ENCODE results near the gene CCP110.

Gene CCP110

GRCh38 chr16:19523559-19524355, at the start of gene CCP110:
Gene CCP110, plus strand, starts transcription at chr16:19523942. Its CDS starts 3,940 bp downstream, at chr16:19527882.
- peaks cover 4 to 7% of the 10 kb centered on the region in 2 donors for H3K36me3 ChIP-seq (ENCODE audit: control insufficient read depth in 2 of 2, insufficient read depth in 2 of 2, low read length in 2 of 2)
- H3K27ac ChIP-seq (ENCODE audit: low read depth in 2 of 2, low read length in 2 of 2) = peak within 1 kb of the TSS in 1 of 2 donors; percentile 71
- H3K9ac ChIP-seq (ENCODE audit: low read depth in 1 of 2, low read length in 2 of 2) = peak within 1 kb of the TSS; percentile 66 to 71
- H3K27me3 ChIP-seq (ENCODE audit: control insufficient read depth in 2 of 2, insufficient read depth in 2 of 2, low read length in 2 of 2) = no peaks in the 10 kb centered on the region
- H3K9me3 ChIP-seq (ENCODE audit: control insufficient read depth in 2 of 2, low read length in 2 of 2) = no peaks in the 10 kb centered on the region
- peaks cover 17 to 27% of the 10 kb centered on the region in 2 donors for H3K4me1 ChIP-seq (ENCODE audit: control insufficient read depth in 2 of 2, insufficient read depth in 2 of 2, low read length in 2 of 2)
- H3K4me3 ChIP-seq (ENCODE audit: low read length in 2 of 2) = peak within 1 kb of the TSS; percentile 89 to 93

- H3K9ac ChIP-seq (ENCODE audit: low read depth in 1 of 2, low read length in 2 of 2) = no peak overlapping the region
- H3K36me3 ChIP-seq (ENCODE audit: control insufficient read depth in 2 of 2, insufficient read depth in 2 of 2, low read length in 2 of 2) = peaks cover 35 to 49% of the 10 kb centered on the region in 2 donors
- H3K27ac ChIP-seq (ENCODE audit: low read depth in 2 of 2, low read length in 2 of 2) = no peak overlapping the region
- no peaks in the 10 kb centered on the region for H3K9me3 ChIP-seq (ENCODE audit: control insufficient read depth in 2 of 2, low read length in 2 of 2)
- no peak overlapping the region for H3K4me3 ChIP-seq (ENCODE audit: low read length in 2 of 2)
- no peaks in the 10 kb centered on the region for H3K27me3 ChIP-seq (ENCODE audit: control insufficient read depth in 2 of 2, insufficient read depth in 2 of 2, low read length in 2 of 2)
- H3K4me1 ChIP-seq (ENCODE audit: control insufficient read depth in 2 of 2, insufficient read depth in 2 of 2, low read length in 2 of 2) = no peaks in the 10 kb centered on the region
Observed at GRCh38 chr16:19474617-19475016, 49.1 kb upstream of the CCP110 start.

- peaks cover 31 to 50% of the 10 kb centered on the region in 2 donors for H3K36me3 ChIP-seq (ENCODE audit: control insufficient read depth in 2 of 2, insufficient read depth in 2 of 2, low read length in 2 of 2)
Observed at GRCh38 chr16:19478505-19478904, 45.2 kb upstream of the CCP110 start.

GRCh38 chr16:19479302-19479721, 44.4 kb upstream of the CCP110 start:
- H3K4me3 ChIP-seq (ENCODE audit: low read length in 2 of 2) = no peak overlapping the region
- H3K4me1 ChIP-seq (ENCODE audit: control insufficient read depth in 2 of 2, insufficient read depth in 2 of 2, low read length in 2 of 2) = no peaks in the 10 kb centered on the region
- H3K9ac ChIP-seq (ENCODE audit: low read depth in 1 of 2, low read length in 2 of 2) = no peak overlapping the region
- no peaks in the 10 kb centered on the region for H3K27me3 ChIP-seq (ENCODE audit: control insufficient read depth in 2 of 2, insufficient read depth in 2 of 2, low read length in 2 of 2)
- peaks cover 25 to 46% of the 10 kb centered on the region in 2 donors for H3K36me3 ChIP-seq (ENCODE audit: control insufficient read depth in 2 of 2, insufficient read depth in 2 of 2, low read length in 2 of 2)
- H3K27ac ChIP-seq (ENCODE audit: low read depth in 2 of 2, low read length in 2 of 2) = no peak overlapping the region
- no peaks in the 10 kb centered on the region for H3K9me3 ChIP-seq (ENCODE audit: control insufficient read depth in 2 of 2, low read length in 2 of 2)

More at GRCh38 chr16:19478505-19478904, 45.2 kb upstream of the CCP110 start:
- Histone ChIP-seq H3K27ac (ENCODE audit: low read depth in 2 of 2, low read length in 2 of 2) (no peak overlapping the region), H3K27me3 (ENCODE audit: control insufficient read depth in 2 of 2, insufficient read depth in 2 of 2, low read length in 2 of 2) (no peaks in the 10 kb centered on the region), H3K9me3 (ENCODE audit: control insufficient read depth in 2 of 2, low read length in 2 of 2) (no peaks in the 10 kb centered on the region), H3K9ac (ENCODE audit: low read depth in 1 of 2, low read length in 2 of 2) (no peak overlapping the region), H3K4me1 (ENCODE audit: control insufficient read depth in 2 of 2, insufficient read depth in 2 of 2, low read length in 2 of 2) (no peaks in the 10 kb centered on the region), H3K4me3 (ENCODE audit: low read length in 2 of 2) (no peak overlapping the region)

DNA sequence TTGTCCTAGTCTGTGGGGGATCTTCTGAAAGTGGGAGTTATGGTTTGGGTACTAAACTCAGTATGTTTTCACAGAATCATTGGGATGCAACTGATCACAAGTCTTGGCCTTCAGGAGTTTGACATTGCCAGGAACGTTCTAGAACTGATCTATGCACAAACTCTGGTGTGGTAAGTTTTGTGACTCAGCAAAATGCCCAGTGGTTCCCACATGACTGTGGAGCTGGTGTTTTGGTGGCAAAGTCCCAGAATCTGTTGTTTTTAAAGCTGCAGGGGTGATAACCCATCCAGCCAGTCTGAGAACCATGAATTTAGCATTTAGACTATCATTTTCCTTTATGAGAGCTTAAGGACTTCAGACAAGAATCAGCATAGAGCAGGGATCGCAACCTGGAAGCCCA, 42.4 kb upstream of the CCP110 start:
- no peak overlapping the region for H3K4me3 ChIP-seq (ENCODE audit: low read length in 2 of 2)
- no peaks in the 10 kb centered on the region for H3K9me3 ChIP-seq (ENCODE audit: control insufficient read depth in 2 of 2, low read length in 2 of 2)
- H3K36me3 ChIP-seq (ENCODE audit: control insufficient read depth in 2 of 2, insufficient read depth in 2 of 2, low read length in 2 of 2) = peaks cover 23 to 44% of the 10 kb centered on the region in 2 donors
- H3K9ac ChIP-seq (ENCODE audit: low read depth in 1 of 2, low read length in 2 of 2) = no peak overlapping the region
- no peak overlapping the region for H3K27ac ChIP-seq (ENCODE audit: low read depth in 2 of 2, low read length in 2 of 2)
- H3K27me3 ChIP-seq (ENCODE audit: control insufficient read depth in 2 of 2, insufficient read depth in 2 of 2, low read length in 2 of 2) = no peaks in the 10 kb centered on the region
- no peaks in the 10 kb centered on the region for H3K4me1 ChIP-seq (ENCODE audit: control insufficient read depth in 2 of 2, insufficient read depth in 2 of 2, low read length in 2 of 2)

DNA sequence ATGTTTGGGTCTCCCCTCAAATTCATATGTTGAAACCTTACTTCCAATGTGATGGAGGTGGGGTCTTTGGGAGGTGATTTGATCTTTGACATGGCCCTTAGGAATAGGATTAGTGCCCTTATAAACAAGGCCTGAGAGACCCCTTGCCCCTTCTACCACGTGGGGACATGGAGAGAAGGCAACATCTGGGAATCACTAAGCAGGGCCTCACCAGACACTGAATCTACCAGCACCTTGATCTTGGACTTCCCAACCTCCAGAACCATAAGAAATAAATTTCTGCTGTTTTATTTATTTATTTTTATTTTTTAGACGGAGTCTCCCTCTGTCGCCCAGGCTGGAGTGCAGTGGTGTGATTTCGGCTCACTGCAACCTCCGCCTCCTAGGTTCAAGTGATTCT, 42.0 kb upstream of the CCP110 start:
- no peaks in the 10 kb centered on the region for H3K4me1 ChIP-seq (ENCODE audit: control insufficient read depth in 2 of 2, insufficient read depth in 2 of 2, low read length in 2 of 2)
- no peak overlapping the region for H3K27ac ChIP-seq (ENCODE audit: low read depth in 2 of 2, low read length in 2 of 2)
- H3K9me3 ChIP-seq (ENCODE audit: control insufficient read depth in 2 of 2, low read length in 2 of 2) = no peaks in the 10 kb centered on the region
- H3K36me3 ChIP-seq (ENCODE audit: control insufficient read depth in 2 of 2, insufficient read depth in 2 of 2, low read length in 2 of 2) = peaks cover 21 to 42% of the 10 kb centered on the region in 2 donors
- no peak overlapping the region for H3K4me3 ChIP-seq (ENCODE audit: low read length in 2 of 2)
- no peaks in the 10 kb centered on the region for H3K27me3 ChIP-seq (ENCODE audit: control insufficient read depth in 2 of 2, insufficient read depth in 2 of 2, low read length in 2 of 2)
- no peak overlapping the region for H3K9ac ChIP-seq (ENCODE audit: low read depth in 1 of 2, low read length in 2 of 2)

DNA sequence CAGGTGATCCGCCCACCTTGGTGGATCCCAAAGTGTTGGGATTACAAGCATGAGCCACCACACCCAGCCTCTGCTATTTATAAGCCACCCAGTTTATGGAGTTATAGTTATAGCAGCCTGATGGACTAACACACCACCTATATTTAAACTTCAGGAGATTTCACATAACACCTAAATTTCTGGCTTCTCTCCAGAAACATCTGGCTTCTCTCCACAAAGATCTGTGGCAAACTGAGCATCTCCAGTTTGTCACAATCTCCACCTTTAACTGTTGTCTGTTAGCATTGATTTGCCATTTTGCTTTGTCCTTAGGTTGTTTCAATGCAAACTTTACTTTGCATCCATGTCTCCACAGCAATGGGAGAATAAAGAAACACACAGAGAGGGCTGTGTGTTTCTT, 41.5 kb upstream of the CCP110 start:
- no peaks in the 10 kb centered on the region for H3K9me3 ChIP-seq (ENCODE audit: control insufficient read depth in 2 of 2, low read length in 2 of 2)
- no peak overlapping the region for H3K27ac ChIP-seq (ENCODE audit: low read depth in 2 of 2, low read length in 2 of 2)
- H3K9ac ChIP-seq (ENCODE audit: low read depth in 1 of 2, low read length in 2 of 2) = no peak overlapping the region
- peaks cover 21 to 46% of the 10 kb centered on the region in 2 donors for H3K36me3 ChIP-seq (ENCODE audit: control insufficient read depth in 2 of 2, insufficient read depth in 2 of 2, low read length in 2 of 2)
- H3K4me1 ChIP-seq (ENCODE audit: control insufficient read depth in 2 of 2, insufficient read depth in 2 of 2, low read length in 2 of 2) = peaks cover 2 to 4% of the 10 kb centered on the region in 2 donors
- no peak overlapping the region for H3K4me3 ChIP-seq (ENCODE audit: low read length in 2 of 2)
- H3K27me3 ChIP-seq (ENCODE audit: control insufficient read depth in 2 of 2, insufficient read depth in 2 of 2, low read length in 2 of 2) = no peaks in the 10 kb centered on the region

- Histone ChIP-seq H3K9ac (ENCODE audit: low read depth in 1 of 2, low read length in 2 of 2) (no peak overlapping the region), H3K4me1 (ENCODE audit: control insufficient read depth in 2 of 2, insufficient read depth in 2 of 2, low read length in 2 of 2) (peaks cover 11 to 16% of the 10 kb centered on the region in 2 donors), H3K9me3 (ENCODE audit: control insufficient read depth in 2 of 2, low read length in 2 of 2) (no peaks in the 10 kb centered on the region), H3K27ac (ENCODE audit: low read depth in 2 of 2, low read length in 2 of 2) (no peak overlapping the region), H3K27me3 (ENCODE audit: control insufficient read depth in 2 of 2, insufficient read depth in 2 of 2, low read length in 2 of 2) (no peaks in the 10 kb centered on the region), H3K36me3 (ENCODE audit: control insufficient read depth in 2 of 2, insufficient read depth in 2 of 2, low read length in 2 of 2) (peaks cover 14 to 31% of the 10 kb centered on the region in 2 donors), H3K4me3 (ENCODE audit: low read length in 2 of 2) (no peak overlapping the region)
Observed at GRCh38 chr16:19484096-19484495, 39.6 kb upstream of the CCP110 start.

GRCh38 chr16:19485611-19486010, 38.1 kb upstream of the CCP110 start:
- peaks cover 22 to 34% of the 10 kb centered on the region in 2 donors for H3K36me3 ChIP-seq (ENCODE audit: control insufficient read depth in 2 of 2, insufficient read depth in 2 of 2, low read length in 2 of 2)
- no peaks in the 10 kb centered on the region for H3K27me3 ChIP-seq (ENCODE audit: control insufficient read depth in 2 of 2, insufficient read depth in 2 of 2, low read length in 2 of 2)
- H3K4me3 ChIP-seq (ENCODE audit: low read length in 2 of 2) = no peak overlapping the region
- no peak overlapping the region for H3K27ac ChIP-seq (ENCODE audit: low read depth in 2 of 2, low read length in 2 of 2)
- no peaks in the 10 kb centered on the region for H3K9me3 ChIP-seq (ENCODE audit: control insufficient read depth in 2 of 2, low read length in 2 of 2)
- H3K9ac ChIP-seq (ENCODE audit: low read depth in 1 of 2, low read length in 2 of 2) = no peak overlapping the region
- H3K4me1 ChIP-seq (ENCODE audit: control insufficient read depth in 2 of 2, insufficient read depth in 2 of 2, low read length in 2 of 2) = peaks cover 11 to 16% of the 10 kb centered on the region in 2 donors

GRCh38 chr16:19486051-19486450, 37.7 kb upstream of the CCP110 start:
- peaks cover 11 to 16% of the 10 kb centered on the region in 2 donors for H3K4me1 ChIP-seq (ENCODE audit: control insufficient read depth in 2 of 2, insufficient read depth in 2 of 2, low read length in 2 of 2)
- no peak overlapping the region for H3K9ac ChIP-seq (ENCODE audit: low read depth in 1 of 2, low read length in 2 of 2)
- peaks cover 23 to 36% of the 10 kb centered on the region in 2 donors for H3K36me3 ChIP-seq (ENCODE audit: control insufficient read depth in 2 of 2, insufficient read depth in 2 of 2, low read length in 2 of 2)
- H3K4me3 ChIP-seq (ENCODE audit: low read length in 2 of 2) = no peak overlapping the region
- H3K9me3 ChIP-seq (ENCODE audit: control insufficient read depth in 2 of 2, low read length in 2 of 2) = no peaks in the 10 kb centered on the region
- H3K27me3 ChIP-seq (ENCODE audit: control insufficient read depth in 2 of 2, insufficient read depth in 2 of 2, low read length in 2 of 2) = no peaks in the 10 kb centered on the region
- no peak overlapping the region for H3K27ac ChIP-seq (ENCODE audit: low read depth in 2 of 2, low read length in 2 of 2)

Data from mucosa of rectum (tissue), 2 donors.